ENCODE results near the gene LAMA4. TPM values are rescaled to one million over a fixed set of nuclear protein-coding genes. Genes with fewer than 3 reads are reported as not detected.

The LAMA4 gene
- total RNA-seq, 4 donors from 2014 or later: 107 to 329 (median 271) TPM

DNA sequence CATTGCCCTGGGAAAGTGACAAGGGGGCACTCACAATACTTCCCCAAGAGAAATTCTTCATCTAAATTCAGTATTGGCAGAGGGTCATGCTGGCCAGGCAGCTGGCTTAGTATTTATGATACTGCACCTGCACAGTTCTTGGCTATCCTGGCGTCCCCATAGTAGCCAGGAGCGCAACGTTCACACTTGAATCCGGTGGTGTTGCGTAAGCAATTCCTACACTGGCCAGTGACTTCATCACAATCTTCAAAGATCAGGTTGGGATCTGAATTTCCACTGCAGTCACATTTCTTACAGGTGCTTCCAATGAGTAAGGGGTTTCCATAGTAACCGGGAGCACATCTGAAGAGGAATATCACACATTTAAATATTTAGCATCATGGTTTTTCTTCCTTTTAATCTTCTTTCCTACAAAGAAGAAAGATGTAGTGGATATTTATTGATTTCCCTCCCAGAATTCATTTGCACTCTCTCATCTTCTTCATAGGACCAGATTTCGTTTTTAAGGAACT is 62.8 kb downstream of the LAMA4 start:
- peaks cover 0 to 12% of the 10 kb centered on the region in 2 donors for H3K4me1 ChIP-seq
- no peaks in the 10 kb centered on the region for H3K36me3 ChIP-seq
- H3K27me3 ChIP-seq: no peaks in the 10 kb centered on the region
- H3K9me3 ChIP-seq: no peaks in the 10 kb centered on the region
- H3K4me3 ChIP-seq: no peak overlapping the region
- peak overlapping the region; percentile 62 to 63 for H3K27ac ChIP-seq
- TF ChIP-seq, protein P1, sequence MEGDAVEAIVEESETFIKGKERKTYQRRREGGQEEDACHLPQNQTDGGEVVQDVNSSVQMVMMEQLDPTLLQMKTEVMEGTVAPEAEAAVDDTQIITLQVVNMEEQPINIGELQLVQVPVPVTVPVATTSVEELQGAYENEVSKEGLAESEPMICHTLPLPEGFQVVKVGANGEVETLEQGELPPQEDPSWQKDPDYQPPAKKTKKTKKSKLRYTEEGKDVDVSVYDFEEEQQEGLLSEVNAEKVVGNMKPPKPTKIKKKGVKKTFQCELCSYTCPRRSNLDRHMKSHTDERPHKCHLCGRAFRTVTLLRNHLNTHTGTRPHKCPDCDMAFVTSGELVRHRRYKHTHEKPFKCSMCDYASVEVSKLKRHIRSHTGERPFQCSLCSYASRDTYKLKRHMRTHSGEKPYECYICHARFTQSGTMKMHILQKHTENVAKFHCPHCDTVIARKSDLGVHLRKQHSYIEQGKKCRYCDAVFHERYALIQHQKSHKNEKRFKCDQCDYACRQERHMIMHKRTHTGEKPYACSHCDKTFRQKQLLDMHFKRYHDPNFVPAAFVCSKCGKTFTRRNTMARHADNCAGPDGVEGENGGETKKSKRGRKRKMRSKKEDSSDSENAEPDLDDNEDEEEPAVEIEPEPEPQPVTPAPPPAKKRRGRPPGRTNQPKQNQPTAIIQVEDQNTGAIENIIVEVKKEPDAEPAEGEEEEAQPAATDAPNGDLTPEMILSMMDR (IDR thresholded peaks at IDR 0.05): no peak
- no peak for TF ChIP-seq POLR2A (IDR thresholded peaks at IDR 0.05)
- DNase-seq: no peak
- intact Hi-C loops (cut with DNase I; ENCODE audit: low total_unique reads): no loop called here

DNA sequence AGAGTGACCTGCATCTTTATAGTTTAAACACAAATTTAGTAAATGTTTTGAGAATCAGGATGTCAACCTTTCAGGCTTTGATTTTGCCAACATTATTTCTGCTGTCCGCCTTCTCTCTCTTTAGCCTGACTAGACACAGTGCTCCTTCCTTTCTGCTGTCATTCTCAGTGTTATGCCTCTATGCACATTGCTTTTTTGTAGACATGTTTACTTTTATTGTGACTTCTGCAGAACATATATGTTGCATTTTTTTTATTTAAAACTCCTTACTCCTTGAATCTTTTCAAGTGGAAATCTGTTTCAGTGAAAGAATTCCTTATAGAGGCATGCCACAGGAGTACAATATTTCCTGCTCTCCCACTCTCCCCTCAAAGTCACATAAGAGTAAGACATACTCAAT is 64.2 kb downstream of the LAMA4 start:
- Histone ChIP-seq H3K27ac (peak overlapping the region; percentile 62 to 63), H3K27me3 (no peaks in the 10 kb centered on the region), H3K9me3 (no peaks in the 10 kb centered on the region), H3K36me3 (no peaks in the 10 kb centered on the region), H3K4me1 (peaks cover 0 to 12% of the 10 kb centered on the region in 2 donors), H3K4me3 (no peak overlapping the region)
- TF ChIP-seq POLR2A (IDR thresholded peaks at IDR 0.05): no peak
- TF ChIP-seq, protein P1 (IDR thresholded peaks at IDR 0.05): no peak
- no peak for DNase-seq
- intact Hi-C loops (cut with DNase I; ENCODE audit: low total_unique reads): no loop called here

DNA sequence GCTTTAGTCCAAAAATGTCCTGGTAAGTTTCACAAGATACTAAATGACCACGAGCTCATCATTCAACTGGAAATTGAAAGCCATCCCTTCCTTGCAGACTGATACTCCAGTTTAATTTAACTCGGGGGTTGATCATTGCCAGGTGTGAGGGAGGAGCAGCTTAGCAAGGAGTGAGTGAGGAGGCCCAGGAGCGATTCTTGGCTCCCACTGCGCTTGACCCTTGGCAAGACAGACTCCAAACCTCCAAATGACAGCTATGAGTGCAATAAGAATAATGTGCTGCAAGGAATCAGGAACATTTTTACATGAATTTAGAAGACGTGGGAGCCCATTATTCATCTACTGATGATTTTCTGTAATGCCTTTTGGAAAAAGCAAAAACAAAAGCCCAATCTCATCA is 64.9 kb downstream of the LAMA4 start:
- Histone ChIP-seq H3K27me3 (no peaks in the 10 kb centered on the region), H3K9me3 (no peaks in the 10 kb centered on the region), H3K36me3 (no peaks in the 10 kb centered on the region), H3K27ac (peak overlapping the region; percentile 62 to 63), H3K4me1 (peaks cover 0 to 12% of the 10 kb centered on the region in 2 donors), H3K4me3 (no peak overlapping the region)
- peak; percentile 74 to 85 for DNase-seq
- intact Hi-C loops (cut with DNase I; ENCODE audit: low total_unique reads): no loop called here
- no peak for TF ChIP-seq POLR2A (IDR thresholded peaks at IDR 0.05)
- TF ChIP-seq, protein P1 (IDR thresholded peaks at IDR 0.05): no peak

DNA sequence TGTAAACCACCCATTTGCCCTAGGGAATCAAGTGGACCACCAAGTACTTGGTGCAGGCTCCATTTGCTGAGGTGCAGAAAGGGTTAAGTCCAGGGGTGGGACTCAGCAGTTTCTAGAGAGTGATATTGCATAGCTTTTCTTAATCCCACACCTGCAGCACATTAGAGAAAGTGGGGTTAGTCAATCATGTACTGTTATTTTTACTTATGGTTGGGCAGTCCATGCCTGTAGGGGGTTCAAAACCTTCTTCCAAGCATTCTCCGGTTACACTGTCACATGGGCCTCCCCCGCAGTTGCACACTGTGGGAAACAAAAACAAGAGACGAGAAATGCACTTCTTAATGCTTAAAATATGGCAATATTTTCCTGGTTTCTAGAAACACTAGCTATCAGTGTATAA is 65.5 kb downstream of the LAMA4 start:
- peaks cover 0 to 12% of the 10 kb centered on the region in 2 donors for H3K4me1 ChIP-seq
- intact Hi-C loops (cut with DNase I; ENCODE audit: low total_unique reads): no loop called here
- no peaks in the 10 kb centered on the region for H3K9me3 ChIP-seq
- TF ChIP-seq, protein P1 (IDR thresholded peaks at IDR 0.05): no peak
- TF ChIP-seq POLR2A (IDR thresholded peaks at IDR 0.05): no peak
- H3K27me3 ChIP-seq: no peaks in the 10 kb centered on the region
- H3K36me3 ChIP-seq: no peaks in the 10 kb centered on the region
- H3K27ac ChIP-seq: peak overlapping the region; percentile 62 to 63
- peak; percentile 44 for DNase-seq
- no peak overlapping the region for H3K4me3 ChIP-seq

DNA sequence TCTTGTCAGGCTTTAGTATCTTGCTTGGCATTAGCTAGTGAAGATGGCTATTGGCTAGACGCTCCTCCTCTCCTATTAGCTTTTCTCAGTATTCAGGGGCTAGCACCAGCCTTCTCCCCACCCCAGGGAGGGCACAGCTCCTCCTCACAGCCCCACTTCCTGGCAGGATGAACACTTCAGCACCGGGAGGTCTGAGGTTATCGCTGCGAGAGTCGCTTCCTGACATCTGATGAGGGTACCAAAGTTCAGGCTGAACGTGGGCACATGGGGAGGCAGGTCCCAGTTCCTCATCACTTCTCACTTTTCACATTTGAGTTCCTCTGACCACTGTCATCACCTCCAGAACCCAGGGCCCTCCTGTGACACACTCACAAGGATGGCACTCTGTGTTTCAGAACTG is 66.6 kb downstream of the LAMA4 start:
- TF ChIP-seq POLR2A (IDR thresholded peaks at IDR 0.05): no peak
- TF ChIP-seq, protein P1 (IDR thresholded peaks at IDR 0.05): no peak

More for the DNA sequence above, 66.6 kb downstream of the LAMA4 start:
- H3K27ac ChIP-seq: peak overlapping the region; percentile 62 to 63
- intact Hi-C loops (cut with DNase I; ENCODE audit: low total_unique reads): no loop called here
- no peaks in the 10 kb centered on the region for H3K27me3 ChIP-seq
- H3K36me3 ChIP-seq: no peaks in the 10 kb centered on the region
- H3K9me3 ChIP-seq: no peaks in the 10 kb centered on the region
- peaks cover 0 to 12% of the 10 kb centered on the region in 2 donors for H3K4me1 ChIP-seq
- no peak overlapping the region for H3K4me3 ChIP-seq
- DNase-seq: no peak

Measured in uterus (tissue), 4 donors.